ENCODE measurements around the gene FOXN3.
"Not testable (repeated sequence)": the region's sequence is repeated elsewhere in the genome, so short reads cannot be mapped to it uniquely, and the experiment has no call there.

The FOXN3 gene

DNA sequence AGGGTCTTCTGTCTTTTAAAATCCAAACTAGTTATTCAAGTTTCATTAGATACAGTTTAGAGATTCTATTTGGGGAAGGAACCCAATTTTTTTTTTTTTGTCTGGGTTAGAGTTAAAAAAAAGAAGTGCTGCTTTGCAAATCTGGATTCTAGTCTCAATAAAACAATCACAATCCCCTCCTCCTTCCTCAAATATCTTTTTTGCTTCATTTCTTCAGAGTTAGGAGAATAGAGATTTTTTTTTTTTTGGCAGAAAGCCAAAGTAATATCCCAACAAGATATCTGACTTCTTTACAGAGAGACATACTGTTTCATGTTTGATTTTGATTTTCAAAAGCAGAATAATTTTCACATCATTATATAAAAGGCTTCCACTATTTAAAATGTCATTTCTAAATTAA lies 201.9 kb downstream of the FOXN3 start:
- DNase-seq: no peak

DNA sequence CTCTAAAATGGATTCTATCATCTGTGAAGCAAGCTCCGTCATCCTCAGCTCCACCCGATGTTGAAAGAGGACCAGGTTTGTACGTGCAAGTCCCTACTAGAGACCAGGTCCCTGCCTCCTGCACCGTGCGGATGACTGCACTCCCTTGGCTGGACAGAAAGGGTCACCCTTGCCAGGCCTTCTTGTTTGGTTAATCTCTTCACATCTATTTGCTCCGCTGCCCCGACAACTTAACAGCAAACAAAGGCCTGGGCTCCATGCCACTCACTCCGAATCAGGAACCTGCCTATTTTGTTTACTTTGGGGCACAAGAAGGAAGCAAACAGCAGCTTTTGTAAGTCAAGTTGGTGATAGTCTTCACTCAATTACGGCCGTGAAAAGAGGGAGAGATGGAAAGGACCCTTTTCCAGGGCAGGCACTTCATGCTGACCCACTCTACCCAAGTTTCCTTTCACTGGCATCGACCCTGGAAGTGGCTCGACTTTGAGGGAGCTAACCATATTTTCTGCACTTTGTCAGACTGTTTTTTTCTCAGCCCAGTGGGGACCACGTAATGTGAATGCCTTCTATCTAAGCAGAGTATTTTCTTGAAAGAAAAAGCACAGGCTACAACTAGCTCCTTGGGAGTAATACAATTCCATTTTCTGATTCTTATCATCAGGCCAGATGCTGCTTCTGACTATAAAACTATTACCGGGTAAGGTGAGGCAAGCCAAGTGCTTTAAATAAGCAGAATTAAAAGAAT lies 202.6 kb downstream of the FOXN3 start:
- peak; percentile 97 for DNase-seq

DNA sequence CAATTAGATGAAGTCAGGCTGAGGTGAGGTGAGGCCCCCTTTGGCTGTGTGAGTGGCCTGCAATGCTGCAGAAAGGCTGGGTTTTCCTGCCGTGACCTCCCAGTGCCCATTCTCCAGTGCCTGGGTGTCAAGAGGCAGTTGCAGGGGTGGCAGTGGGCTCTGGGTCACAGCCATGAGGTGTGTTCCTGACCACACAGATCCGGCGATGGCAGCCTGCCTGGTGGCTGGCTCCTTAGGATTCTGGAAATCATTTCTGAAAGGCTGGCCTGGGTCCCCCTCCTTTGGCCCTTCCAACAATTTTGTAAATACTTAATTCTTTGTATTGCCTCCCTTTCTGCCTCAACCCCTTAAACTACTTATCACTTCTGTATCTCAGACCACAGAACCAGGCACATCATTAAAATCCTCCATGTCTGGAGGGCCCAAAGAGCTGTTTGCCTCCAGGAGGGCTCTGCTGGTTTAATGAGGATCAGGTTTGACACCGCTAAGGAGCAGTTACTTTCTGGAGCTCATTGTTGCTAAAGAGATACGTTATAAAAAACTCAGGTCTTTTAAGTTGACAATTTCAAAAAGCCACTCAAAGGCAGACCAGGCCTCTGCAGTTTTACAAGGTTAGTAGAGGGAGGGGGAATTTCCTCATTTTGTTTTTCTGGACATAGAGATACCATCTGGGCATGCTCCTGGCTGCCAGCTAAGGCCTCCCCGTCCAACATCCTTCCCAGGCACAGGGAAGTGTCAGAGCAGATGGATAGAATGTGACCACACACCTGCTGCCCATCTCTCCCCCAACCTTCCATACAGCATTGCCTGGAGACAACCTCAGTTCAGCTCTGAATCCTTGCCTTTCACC lies 204.4 kb downstream of the FOXN3 start:
- peak; percentile 62 for DNase-seq

DNA sequence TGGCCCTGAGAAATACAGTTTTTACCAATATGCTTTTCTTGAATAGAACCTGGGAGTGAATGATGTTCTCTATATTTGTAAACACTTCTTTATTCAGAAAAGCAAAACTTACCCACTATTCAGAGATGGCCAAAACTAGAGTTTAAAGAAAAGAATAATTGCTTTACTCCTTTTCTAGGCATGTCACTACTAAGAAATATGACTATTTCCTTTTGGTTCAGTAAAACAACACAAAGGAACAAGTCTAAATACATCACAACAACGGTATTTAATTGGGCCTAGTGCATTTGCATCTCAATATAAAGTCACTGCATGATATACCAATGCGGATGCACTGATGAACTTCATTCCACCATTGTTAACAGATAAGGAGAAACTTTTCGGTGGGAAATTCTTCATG lies 207.5 kb downstream of the FOXN3 start:
- DNase-seq: no peak

DNA sequence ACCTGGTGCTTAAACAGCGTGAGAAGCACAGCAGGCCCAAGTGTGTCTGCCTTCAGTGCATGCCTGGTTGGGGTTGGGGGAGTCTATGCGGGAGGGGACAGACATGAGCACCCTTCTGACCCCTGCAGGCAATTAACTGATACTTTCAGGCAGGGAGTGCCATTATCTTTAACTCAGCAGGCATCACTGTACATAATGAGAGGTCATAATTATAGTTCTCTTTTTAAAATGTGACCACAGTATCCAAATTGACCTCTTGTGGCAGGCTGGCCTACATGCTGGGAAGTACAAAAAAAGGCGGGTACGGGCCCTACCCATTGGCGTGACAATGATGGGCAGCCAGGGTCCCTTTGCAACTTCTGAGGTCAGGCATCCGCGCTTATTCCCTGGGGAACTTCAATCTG lies 209.1 kb downstream of the FOXN3 start:
- no peak for DNase-seq

DNA sequence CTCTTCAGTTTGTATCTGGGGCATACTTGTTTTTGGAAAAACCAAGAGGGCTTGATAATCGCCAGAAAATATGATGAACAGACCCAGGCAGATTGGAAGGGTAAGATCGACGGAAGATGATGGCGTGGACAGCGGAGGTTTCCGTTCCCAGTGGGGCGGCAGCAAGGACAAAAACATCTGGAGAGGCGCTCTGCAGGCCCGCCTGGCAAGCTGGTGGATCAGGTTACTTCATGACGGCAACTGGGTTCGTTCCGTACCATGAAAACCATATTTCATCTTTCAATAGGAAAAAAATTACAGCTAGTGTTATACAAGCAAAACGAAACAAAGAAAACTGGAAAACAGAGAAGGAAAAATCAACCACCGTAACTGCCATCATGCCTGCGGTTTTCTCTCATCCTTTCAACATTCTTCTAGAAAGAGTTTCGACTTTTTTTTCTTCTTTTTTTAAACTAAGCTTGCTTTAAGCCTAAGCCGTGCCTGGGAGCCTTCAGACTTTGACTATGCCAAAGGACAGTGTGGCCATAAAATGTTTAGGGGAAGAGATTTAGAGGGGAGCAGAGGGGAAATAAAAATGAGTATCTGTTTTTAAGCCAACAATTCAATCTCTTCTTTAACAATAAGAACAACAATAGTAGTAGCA lies 210.5 kb downstream of the FOXN3 start:
- DNase-seq: peak; percentile 40

DNA sequence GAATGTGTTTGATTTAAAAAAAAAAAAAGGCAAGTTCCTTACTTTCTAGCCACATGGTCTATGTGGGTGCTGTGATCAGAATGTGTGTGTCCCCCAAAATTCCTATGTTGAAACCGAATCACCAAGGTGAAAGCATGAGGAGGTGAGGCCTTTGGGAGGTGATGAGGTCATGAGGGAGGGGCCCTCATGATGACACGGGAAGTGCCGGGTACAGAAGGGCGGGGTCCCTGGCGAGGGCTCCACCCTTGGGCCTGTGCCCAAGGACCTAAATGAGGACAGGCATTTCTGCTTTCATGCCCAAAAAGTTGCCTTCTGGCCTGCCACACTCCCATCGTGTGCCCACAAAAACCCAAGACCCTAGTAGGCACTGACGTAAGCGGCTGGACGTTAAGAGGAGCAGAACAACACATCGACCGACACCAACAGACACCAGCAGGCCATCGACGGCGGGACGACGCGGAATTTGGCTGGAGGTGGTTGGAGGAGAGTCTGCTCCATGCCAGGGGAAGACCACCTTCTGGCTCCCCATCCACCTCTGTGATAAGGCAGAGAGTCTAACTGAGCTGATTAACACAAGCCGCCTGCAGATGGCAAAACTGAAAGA lies 211.8 kb downstream of the FOXN3 start:
- no peak for DNase-seq

DNA sequence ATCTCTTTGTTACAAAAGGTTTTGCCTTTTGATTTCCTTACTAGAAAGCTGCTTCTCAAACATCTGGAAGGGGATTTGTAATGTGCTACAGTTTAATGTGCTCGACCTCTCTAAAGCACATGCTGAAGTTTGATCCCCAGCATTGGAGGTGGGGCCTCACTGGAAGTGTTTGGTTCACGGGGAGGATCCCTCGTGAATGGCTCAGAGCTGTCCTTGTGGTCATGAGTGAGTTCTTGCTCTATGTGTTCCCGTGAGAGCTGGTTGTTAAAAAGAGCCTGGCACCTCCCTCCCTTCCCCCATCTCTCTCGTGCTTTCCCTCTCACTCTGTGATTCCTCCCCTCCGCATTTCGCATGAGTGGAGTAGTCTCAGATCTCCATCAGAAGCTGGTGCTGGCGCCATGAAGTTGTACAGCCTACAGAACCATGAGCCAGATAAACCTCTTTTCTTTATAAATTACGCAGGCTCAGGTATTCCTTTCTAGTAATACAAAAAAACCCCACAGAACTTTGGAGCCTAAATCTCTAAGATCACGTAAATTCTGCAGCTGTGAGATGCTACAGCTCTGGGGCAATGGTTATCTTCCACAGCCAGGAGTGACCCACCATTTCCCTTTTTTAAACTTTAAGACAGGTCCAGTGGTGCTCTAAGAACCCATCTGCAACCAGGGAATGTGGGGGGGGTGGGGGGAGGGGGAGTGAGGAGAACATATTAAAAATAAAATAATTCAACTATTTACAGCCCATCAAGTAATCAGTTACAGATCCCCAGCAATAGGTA lies 214.4 kb downstream of the FOXN3 start:
- no peak for DNase-seq

DNA sequence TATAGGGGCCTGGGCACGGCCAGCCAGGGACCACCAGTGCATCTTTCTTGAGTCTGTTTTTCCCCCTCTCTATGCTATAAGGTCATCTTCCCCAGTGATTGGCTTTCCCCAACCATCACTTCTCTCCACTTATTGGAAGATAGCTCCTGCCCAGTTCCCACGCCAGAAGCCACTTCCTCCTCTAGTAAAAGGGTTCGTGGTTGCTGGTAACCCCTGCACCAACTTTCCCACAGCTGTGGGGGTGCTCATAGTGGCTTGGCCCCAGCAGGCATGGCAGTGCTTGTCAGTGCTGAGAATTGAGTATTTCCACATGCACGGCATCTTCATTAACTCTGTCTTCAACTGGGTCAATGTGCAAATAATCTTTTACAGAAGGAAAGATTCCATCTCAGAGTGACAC lies 215.4 kb downstream of the FOXN3 start:
- DNase-seq: no peak

DNA sequence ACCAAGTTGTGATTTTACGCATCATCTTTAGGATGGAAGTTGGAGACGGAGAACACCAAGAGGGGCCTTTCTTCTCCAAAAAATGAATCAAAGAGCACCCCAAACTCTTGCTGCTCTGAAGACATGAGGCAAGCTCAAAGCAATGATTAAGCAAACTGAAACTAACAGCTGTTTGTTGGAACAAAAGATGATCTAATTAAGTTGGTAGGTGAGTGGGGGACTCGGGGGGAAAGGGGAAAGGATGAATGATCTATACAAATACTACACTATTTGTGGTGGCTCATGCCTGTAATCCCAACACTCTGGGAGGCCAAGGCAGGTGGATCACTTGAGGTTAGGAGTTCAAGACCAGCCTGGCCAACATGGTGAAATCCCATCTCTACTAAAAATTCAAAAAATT lies 217.7 kb downstream of the FOXN3 start:
- DNase-seq: not testable (repeated sequence)

DNA sequence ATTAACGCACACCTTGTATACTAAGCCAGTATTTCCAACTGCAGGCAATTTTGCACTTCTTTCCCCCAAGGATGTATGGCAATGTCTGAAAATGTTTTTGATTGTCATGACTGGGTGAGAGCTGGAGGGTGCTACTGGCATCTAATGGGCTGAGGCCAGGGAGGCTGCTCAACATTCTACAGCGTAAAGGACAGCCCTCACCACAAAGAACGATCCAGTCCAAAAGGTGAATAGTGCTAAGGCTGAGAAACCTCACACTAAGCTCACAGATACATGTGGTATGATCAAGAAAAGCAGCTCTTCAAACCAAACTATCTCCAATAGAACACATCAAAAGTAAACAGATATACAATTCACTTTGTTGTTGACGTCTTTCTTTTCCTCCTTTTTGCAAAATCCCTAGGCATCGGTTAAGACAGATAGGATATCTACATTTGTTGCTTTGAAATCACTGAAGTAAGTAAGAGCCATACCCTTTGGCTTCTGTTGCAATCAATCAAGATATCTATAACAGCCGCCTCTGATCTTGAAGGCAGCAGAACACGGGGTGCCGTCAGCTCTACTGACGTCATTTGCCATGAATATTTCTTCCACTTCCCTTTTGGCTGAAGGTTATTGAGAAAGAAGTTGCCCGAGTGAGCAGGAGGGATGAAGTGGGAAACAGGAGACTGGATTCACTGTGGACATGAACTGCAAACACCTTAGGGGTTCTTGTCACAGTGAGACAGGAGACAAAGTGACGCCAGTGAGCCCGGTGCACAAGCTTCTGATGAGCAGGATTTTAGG lies 218.3 kb downstream of the FOXN3 start:
- DNase-seq: no peak

DNA sequence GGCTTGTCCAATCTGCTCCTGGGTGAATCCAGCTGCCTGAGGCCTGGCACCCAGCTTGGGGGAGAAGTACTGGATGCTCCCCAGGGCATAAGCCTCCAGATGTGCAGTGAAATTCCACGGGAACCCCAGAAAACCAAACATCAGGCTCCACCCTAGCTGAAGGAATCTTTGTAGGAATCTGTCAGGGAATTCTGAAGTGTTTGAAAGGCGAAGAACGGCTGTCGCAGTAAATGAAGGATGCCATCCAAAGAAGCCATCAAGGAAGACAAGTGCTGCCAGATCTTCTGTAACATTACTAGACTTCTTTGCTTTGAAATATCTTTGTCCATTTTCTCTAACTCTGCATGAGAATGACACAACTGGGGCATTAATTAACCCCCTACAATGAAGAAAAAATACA lies 219.4 kb downstream of the FOXN3 start:
- no peak for DNase-seq

DNA sequence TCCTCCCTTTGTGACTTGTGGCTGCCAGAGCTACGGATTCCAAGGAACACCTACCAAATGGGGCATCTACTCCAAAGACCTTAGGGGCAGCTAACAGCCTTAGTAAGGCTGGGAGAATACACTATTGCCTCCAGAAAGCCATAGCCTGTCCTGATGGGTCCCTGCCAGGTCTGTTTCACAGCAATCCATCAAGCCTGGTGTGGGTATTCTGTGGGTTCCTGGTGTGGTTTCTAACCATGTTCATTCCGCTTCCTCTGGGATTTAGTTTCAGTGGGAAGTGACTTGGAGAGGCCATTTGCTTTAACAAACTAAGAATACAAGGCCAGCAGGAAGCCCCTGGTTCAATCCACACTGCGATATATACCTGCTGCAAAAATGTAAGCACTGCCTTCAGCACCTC lies 220.5 kb downstream of the FOXN3 start:
- no peak for DNase-seq

DNA sequence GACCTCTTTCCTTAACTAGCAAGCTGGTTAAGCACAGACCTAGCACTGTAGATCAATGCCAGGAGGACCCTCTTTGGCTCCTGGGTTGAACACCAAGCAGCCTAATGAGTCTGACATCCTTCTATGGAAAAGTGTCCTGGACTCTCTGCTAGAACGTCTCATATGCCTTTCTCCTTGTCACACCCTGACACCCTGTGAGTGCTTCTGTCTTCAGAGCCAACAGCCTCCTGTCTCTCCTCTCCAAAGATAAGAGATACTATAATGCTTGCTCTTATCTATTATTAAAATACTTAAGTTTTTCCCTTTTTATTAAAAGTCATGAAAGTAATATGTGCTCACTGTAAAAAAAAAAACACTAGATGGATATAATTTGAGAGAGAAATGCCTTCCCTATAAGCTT lies 222.7 kb downstream of the FOXN3 start:
- DNase-seq: no peak

DNA sequence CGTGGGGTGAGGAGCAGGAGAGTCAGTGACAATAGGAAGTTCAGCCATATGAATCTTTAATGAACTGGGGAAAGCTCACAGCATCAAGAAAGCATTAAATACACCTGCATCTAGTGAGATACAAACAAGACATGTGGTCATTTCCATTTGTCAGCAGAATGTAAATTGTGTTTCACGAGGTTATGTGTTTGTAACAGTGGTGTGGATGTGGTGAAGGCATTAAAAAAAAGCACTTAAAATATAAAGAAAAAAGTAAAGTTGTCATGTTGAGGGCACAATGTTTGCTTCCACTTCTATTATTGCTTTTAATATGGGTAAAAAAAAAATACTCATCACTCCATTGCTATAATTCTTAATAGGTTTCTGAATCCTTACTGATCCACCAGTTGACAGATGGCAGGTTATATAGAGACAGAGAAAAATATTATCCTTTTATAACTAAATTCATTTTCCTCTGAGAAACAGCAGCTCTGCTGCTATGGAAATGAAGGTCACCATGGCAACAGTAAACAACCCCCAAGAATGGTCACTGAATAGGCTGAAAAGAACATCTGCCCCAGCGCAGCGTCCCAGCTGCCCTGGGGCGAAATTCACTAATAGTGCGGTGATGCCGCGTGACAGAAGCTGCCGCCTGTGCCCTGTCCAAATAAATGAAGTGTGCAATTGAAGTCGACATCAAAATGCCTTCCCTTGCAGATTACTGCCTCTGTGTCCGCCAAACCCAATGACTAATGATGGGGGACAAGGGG lies 226.1 kb downstream of the FOXN3 start:
- peak; percentile 41 for DNase-seq

DNA sequence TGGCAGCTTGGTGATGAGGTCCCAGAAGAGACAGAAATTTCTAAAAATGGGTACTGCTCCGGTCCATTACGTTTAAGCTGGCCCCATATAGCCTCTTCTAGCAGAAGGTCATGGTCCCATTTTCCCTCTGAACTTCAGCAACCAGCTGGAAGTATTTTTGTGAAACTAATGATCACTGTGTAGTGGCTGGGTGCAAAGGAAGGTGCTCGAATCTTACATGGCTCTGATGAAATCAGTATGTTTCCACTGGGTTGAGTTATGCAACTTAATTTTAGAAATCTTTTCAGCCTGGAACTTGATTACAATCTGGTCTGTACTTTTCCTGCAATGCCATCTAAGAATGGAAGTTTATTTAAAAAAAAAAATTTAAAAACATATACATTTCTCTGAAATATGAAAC lies 228.5 kb downstream of the FOXN3 start:
- DNase-seq: no peak

DNA sequence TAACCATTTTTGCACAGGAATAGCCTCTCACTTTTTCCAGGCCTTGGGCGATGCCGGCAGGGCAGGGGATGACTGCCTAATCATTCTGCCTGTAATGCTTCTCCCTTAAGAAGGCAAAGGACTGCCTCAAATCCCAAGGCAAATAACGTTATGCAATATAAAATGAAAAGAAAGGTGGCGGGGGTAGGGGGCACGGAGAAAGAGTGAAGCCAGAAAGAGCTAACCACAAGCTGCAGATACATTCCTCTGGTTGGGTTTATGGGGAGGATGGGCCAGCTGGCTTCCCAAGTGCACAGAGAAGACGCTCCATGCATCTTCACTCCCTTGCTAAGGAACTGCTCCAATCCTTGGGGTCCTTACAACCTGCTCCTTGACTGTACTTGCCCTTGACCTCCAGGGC lies 229.5 kb downstream of the FOXN3 start:
- DNase-seq: no peak

DNA sequence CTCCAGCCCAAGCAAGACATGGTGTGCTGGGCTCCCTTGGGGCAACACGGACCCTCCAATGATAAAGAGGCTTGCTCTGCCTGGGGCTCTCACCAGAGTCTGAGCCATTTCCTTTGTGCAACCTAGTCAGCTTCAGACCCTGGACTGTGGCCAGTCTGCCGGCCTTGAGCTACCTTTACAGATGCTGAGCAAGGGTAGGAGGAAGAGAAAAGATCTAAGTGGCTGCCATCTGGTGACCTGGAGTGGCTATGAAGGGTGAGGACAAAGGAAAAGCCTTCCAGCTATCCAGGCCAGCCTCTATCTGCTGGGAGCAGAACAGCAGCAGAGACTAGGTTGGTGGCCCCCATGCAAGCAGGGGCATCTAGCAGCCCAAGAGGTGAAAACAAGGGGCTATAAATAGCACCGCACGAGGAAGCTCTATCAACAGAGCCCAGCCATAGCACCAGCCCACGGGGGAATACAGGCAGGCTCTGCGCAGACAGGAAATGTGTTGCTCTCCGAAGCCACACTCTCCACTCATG lies 230.1 kb downstream of the FOXN3 start:
- DNase-seq: peak; percentile 29

DNA sequence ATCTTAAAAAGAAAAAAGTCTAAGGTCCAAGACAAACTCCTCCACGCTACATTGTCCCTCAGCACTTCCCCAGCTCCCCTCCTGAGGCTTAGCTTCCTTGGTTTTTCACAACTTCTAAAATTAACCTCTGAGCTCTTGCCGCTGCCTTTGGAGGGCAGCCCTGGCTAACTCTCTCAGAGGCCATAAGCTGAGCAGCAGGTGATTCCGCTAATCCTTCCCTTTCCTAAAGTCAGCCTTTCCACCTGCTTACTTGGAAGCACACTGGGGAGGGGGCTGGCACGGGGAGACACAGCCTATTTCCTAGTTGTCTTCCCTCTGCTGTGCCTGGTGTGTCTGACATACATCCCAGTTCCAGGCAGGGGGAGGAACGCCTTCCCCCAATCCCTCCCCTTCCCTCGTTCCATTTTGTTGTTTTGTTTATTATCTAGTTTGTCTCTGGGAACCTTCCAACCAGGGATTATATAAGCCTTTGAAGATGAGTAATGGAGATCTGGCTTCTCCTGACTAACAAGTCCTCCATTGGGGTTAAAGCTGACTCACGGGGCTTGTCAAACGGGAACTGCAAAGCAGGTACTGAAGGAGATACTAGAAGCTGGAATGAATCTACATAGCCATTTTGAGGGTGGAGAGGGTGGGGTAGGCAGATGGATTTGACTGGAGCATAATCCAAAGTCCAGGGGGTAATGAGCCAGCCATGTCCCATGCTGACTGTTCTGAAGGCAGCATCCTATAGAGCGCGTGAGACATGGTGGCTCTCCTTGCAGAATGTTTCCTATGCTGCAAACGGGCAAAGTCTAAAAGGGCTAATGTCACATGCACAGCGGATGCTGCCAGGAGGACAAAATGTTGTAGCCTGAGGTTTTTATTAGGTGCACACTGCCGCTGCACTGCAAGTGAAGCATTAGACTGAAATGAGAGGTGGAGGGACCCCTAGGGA lies 230.8 kb downstream of the FOXN3 start:
- DNase-seq: peak; percentile 35

DNA sequence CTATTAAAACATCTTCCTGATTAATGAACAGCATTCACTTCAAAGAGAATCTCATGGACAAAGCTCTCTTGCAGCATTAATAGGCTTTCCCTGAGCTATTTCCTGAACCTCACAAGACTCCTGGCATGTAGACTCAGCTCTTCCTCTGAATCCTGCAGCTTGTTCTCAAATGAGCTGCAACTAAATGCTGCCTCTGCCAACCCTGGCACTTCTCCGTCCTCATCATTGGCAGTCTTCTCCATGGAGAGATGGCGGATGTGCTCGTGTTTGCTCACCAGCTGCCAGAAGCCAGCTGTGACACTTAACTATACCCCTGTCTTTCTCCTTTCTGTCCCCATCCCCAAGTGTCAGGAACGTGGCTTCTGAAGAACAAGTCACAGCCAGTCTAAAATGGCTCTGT lies 232.1 kb downstream of the FOXN3 start:
- peak; percentile 17 for DNase-seq
